Liver (tissue), 3 donors: ENCODE measurements around the gene JCAD.

Experiments
- ATF3 ChIP-seq: IDR thresholded peaks from 2 replicates; pipeline ENCODE4 v1.6.1; 2016; ENCODE audit warnings: antibody characterized with exemption
- HNF4G ChIP-seq: IDR thresholded peaks from 2 replicates; pipeline ENCODE4 v1.6.1; 2016; ENCODE audit warnings: antibody characterized with exemption
- REST ChIP-seq: IDR thresholded peaks from 2 replicates; pipeline ENCODE4 v1.6.1; 2016; ENCODE audit warnings: antibody characterized with exemption, mild to moderate bottlenecking
- RXRA ChIP-seq, 2 donors: IDR thresholded peaks; 2 replicates each; pipeline ENCODE4 v1.6.1; 2017 to 2018; ENCODE audit warnings: antibody characterized with exemption in 2 of 2, mild to moderate bottlenecking in 1 of 2
- SP1 ChIP-seq: IDR thresholded peaks from 2 replicates; pipeline ENCODE4 v1.6.1; 2018; ENCODE audit warnings: antibody characterized with exemption, mild to moderate bottlenecking
- TAF1 ChIP-seq: conservative IDR thresholded peaks from 2 replicates; pipeline ENCODE4 v1.6.1; 2016; ENCODE audit warnings: antibody characterized with exemption, mild to moderate bottlenecking
- TF ChIP-seq, protein P1 (sequence below): IDR thresholded peaks from 2 replicates; pipeline ENCODE4 v1.6.1; 2016; ENCODE audit warnings: antibody characterized with exemption
- TF ChIP-seq, protein P2 (sequence below): fragments of 150-350 bp; IDR thresholded peaks from 2 replicates; pipeline ENCODE4 v1.5.1; 2017; ENCODE audit warnings: improper control_type of control experiment, low read depth, low read length; ENCODE audit not compliant: missing input control
- donor health status: healthy.
- donor health status: healthy.

- TF ChIP-seq, protein P1, sequence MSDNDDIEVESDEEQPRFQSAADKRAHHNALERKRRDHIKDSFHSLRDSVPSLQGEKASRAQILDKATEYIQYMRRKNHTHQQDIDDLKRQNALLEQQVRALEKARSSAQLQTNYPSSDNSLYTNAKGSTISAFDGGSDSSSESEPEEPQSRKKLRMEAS = no peak
- TF ChIP-seq SP1 = no peak
- TF ChIP-seq, protein P2, sequence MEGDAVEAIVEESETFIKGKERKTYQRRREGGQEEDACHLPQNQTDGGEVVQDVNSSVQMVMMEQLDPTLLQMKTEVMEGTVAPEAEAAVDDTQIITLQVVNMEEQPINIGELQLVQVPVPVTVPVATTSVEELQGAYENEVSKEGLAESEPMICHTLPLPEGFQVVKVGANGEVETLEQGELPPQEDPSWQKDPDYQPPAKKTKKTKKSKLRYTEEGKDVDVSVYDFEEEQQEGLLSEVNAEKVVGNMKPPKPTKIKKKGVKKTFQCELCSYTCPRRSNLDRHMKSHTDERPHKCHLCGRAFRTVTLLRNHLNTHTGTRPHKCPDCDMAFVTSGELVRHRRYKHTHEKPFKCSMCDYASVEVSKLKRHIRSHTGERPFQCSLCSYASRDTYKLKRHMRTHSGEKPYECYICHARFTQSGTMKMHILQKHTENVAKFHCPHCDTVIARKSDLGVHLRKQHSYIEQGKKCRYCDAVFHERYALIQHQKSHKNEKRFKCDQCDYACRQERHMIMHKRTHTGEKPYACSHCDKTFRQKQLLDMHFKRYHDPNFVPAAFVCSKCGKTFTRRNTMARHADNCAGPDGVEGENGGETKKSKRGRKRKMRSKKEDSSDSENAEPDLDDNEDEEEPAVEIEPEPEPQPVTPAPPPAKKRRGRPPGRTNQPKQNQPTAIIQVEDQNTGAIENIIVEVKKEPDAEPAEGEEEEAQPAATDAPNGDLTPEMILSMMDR = no peak
- no peak for TF ChIP-seq HNF4G
- no peak for TF ChIP-seq ATF3
- no peak for TF ChIP-seq REST
- TF ChIP-seq RXRA (IDR thresholded peaks at IDR 0.05) = no peak
- no peak for TF ChIP-seq TAF1
Measured at GRCh38 chr10:30056767-30057355, 2.5 kb downstream of the JCAD start.
